GM21717 (cell line): ENCODE results near the gene LAPTM5.

Source experiments
- ATAC-seq: cut with Tn5 transposase; IDR thresholded peaks from one replicate; pipeline ENCODE4 v1.9.1; 2021; ENCODE audit warnings: mild to moderate bottlenecking, moderate library complexity; ENCODE audit not compliant: unreplicated experiment

The LAPTM5 gene

GRCh38 chr1:30787856-30788495, 30.4 kb upstream of the LAPTM5 start:
- no peak for ATAC-seq

GRCh38 chr1:30787266-30787665, 29.7 kb upstream of the LAPTM5 start:
- ATAC-seq: no peak

GRCh38 chr1:30786264-30786991, 28.9 kb upstream of the LAPTM5 start:
- ATAC-seq: no peak

GRCh38 chr1:30785714-30786113, 28.1 kb upstream of the LAPTM5 start:
- ATAC-seq: no peak

- no peak for ATAC-seq
These were observed 27.6 kb upstream of the LAPTM5 start for GRCh38 chr1:30785181-30785580.

GRCh38 chr1:30783256-30783915, 25.8 kb upstream of the LAPTM5 start:
- ATAC-seq: no peak

GRCh38 chr1:30782361-30783255, 25.0 kb upstream of the LAPTM5 start:
- no peak for ATAC-seq

- no peak for ATAC-seq
These were observed 24.3 kb upstream of the LAPTM5 start for GRCh38 chr1:30781906-30782305.

GRCh38 chr1:30780409-30780808, 22.8 kb upstream of the LAPTM5 start:
- no peak for ATAC-seq

GRCh38 chr1:30779294-30780071, 21.9 kb upstream of the LAPTM5 start:
- ATAC-seq: peak; percentile 49

- no peak for ATAC-seq
These were observed 21.4 kb upstream of the LAPTM5 start for GRCh38 chr1:30778979-30779293.

GRCh38 chr1:30778154-30778978, 20.8 kb upstream of the LAPTM5 start:
- no peak for ATAC-seq

- ATAC-seq: no peak
These were observed 20.3 kb upstream of the LAPTM5 start for GRCh38 chr1:30777904-30778153.

- ATAC-seq: no peak
These were observed 19.7 kb upstream of the LAPTM5 start for GRCh38 chr1:30777060-30777903.

GRCh38 chr1:30776097-30777059, 18.8 kb upstream of the LAPTM5 start:
- ATAC-seq: no peak

GRCh38 chr1:30775433-30775975, 17.9 kb upstream of the LAPTM5 start:
- ATAC-seq: no peak

GRCh38 chr1:30774550-30775432, 17.2 kb upstream of the LAPTM5 start:
- no peak for ATAC-seq
